ENCODE data around the gene CTBP1.
A peak's percentile ranks its signal among the peaks of the same experiment; 100 is the strongest.
"Not testable (repeated sequence)": the region's sequence is repeated elsewhere in the genome, so short reads cannot be mapped to it uniquely, and the experiment has no call there.

CTBP1 gene

GRCh38 chr4:1237981-1238675, 10.8 kb downstream of the CTBP1 start:
- DNase-seq (ENCODE audit: low read depth, low spot score): no peak

GRCh38 chr4:1237261-1237660, 11.7 kb downstream of the CTBP1 start:
- DNase-seq (ENCODE audit: low read depth, low spot score): not testable (repeated sequence)

GRCh38 chr4:1236836-1237235, 12.1 kb downstream of the CTBP1 start:
- DNase-seq (ENCODE audit: low read depth, low spot score): not testable (repeated sequence)

GRCh38 chr4:1236103-1236641, 12.8 kb downstream of the CTBP1 start:
- DNase-seq (ENCODE audit: low read depth, low spot score): no peak

GRCh38 chr4:1235381-1236102, 13.4 kb downstream of the CTBP1 start:
- no peak for DNase-seq (ENCODE audit: low read depth, low spot score)

- DNase-seq (ENCODE audit: low read depth, low spot score): no peak
These were observed 14.1 kb downstream of the CTBP1 start for GRCh38 chr4:1234811-1235292.

- no peak for DNase-seq (ENCODE audit: low read depth, low spot score)
These were observed 14.6 kb downstream of the CTBP1 start for GRCh38 chr4:1234309-1234695.

- peak; percentile 45 for DNase-seq (ENCODE audit: low read depth, low spot score)
These were observed 15.2 kb downstream of the CTBP1 start for GRCh38 chr4:1233641-1234308.

GRCh38 chr4:1232661-1233621, 16.0 kb downstream of the CTBP1 start:
- peak; percentile 70 for DNase-seq (ENCODE audit: low read depth, low spot score)

- no peak for DNase-seq (ENCODE audit: low read depth, low spot score)
These were observed 17.1 kb downstream of the CTBP1 start for GRCh38 chr4:1231637-1232360.

GRCh38 chr4:1230971-1231636, 17.8 kb downstream of the CTBP1 start:
- DNase-seq (ENCODE audit: low read depth, low spot score): no peak

GRCh38 chr4:1230316-1230715, 18.6 kb downstream of the CTBP1 start:
- no peak for DNase-seq (ENCODE audit: low read depth, low spot score)

- no peak for DNase-seq (ENCODE audit: low read depth, low spot score)
These were observed 19.6 kb downstream of the CTBP1 start for GRCh38 chr4:1229117-1229849.

- DNase-seq (ENCODE audit: low read depth, low spot score): no peak
These were observed 21.1 kb downstream of the CTBP1 start for GRCh38 chr4:1227816-1228215.

- DNase-seq (ENCODE audit: low read depth, low spot score): no peak
These were observed 22.3 kb downstream of the CTBP1 start for GRCh38 chr4:1226598-1226997.

- DNase-seq (ENCODE audit: low read depth, low spot score): no peak
These were observed 22.8 kb downstream of the CTBP1 start for GRCh38 chr4:1226144-1226481.

GRCh38 chr4:1225272-1226143, 23.4 kb downstream of the CTBP1 start:
- no peak for DNase-seq (ENCODE audit: low read depth, low spot score)
